Measurements from ENCODE around the gene C13orf46. TPM values are rescaled to one million over a fixed set of nuclear protein-coding genes. Genes with fewer than 3 reads are reported as not detected.

The C13orf46 gene
- total and polyA plus RNA-seq, 10 of the 15 experiments (the other 5 are each of a cell fraction or from before 2014, with no cell fraction given), result 0.01 to 0.18 (median 0.09) TPM; not detected in 6

GRCh38 chr13:113937073-113937472, 36.8 kb downstream of the C13orf46 start:
- no peaks in the 10 kb centered on the region for H3K79me2 ChIP-seq (ENCODE audit: control insufficient read depth, insufficient read depth, low read length)
- SMC1A ChIA-PET (ENCODE audit: uncharacterized antibody, unreplicated experiment), result interaction anchor here (0.6 kb wide), 1 partner anchor 112 kb away, joined by 3 read pairs; no protein-coding TSS in a partner anchor
- no peak overlapping the region for H3K4me2 ChIP-seq (ENCODE audit: control insufficient read depth, insufficient read depth)
- BruUV-seq (replicated peaks), result no TSS peak
- in situ Hi-C loops (cut with MboI) (no loop called here), intact Hi-C loops (cut with micrococcal nuclease; ENCODE audit: unreplicated experiment) (no loop called here)
- RAD21 ChIA-PET (ENCODE audit: unreplicated experiment), result no interaction called here
- H3K36me3 ChIP-seq (ENCODE audit: control insufficient read depth in 2 of 2, insufficient read depth in 2 of 2, low read length in 1 of 2), result no peaks in the 10 kb centered on the region
- CTCF ChIA-PET, result no interaction called here
- no peak for FAIRE-seq
- no peaks in the 10 kb centered on the region; the same call in 2 of the 3 replicates for H3K9me3 ChIP-seq (replicated peaks; ENCODE audit: control insufficient read depth, insufficient read depth, low read length)
- H3K9ac ChIP-seq (ENCODE audit: control insufficient read depth, insufficient read depth, low read length), result no peak overlapping the region
- H3K27me3 ChIP-seq (replicated peaks in 1 of 2; ENCODE audit: control insufficient read depth in 2 of 2, insufficient read depth in 2 of 2, low read length in 1 of 2), result peaks cover 0 to 2% of the 10 kb centered on the region in 2 experiments; a peak in 2 of 4 replicates
- no peaks in the 10 kb centered on the region for H4K20me1 ChIP-seq (ENCODE audit: control insufficient read depth, insufficient read depth)
- H3K27ac ChIP-seq (ENCODE audit: control insufficient read depth, insufficient read depth), result no peak overlapping the region
- no peak overlapping the region for H3K4me3 ChIP-seq
- WGBS (ENCODE audit: insufficient coverage, insufficient replicate concordance, low lambda C conversion rate, missing lambda C conversion rate), result 39% methylated on average over 12 of the region's 12 CpGs
- no peaks in the 10 kb centered on the region for H3K4me1 ChIP-seq (ENCODE audit: control insufficient read depth, insufficient read depth, low read length)
- ATAC-seq, result no peak
- POLR2A ChIA-PET, result no interaction called here
- H2AFZ ChIP-seq (ENCODE audit: control insufficient read depth, low read depth, low read length), result no peak overlapping the region
- no peak for DNase-seq (ENCODE audit: low read depth, low spot score)
- TF ChIP-seq BACH1 (IDR thresholded peaks at IDR 0.05; ENCODE audit: borderline replicate concordance) (no peak), RCOR1 (conservative IDR thresholded peaks at IDR 0.05; ENCODE audit: low read depth, low read length) (no peak), MEF2A (IDR thresholded peaks at IDR 0.05; ENCODE audit: insufficient read depth, low read depth, low read length) (no peak), HDGF (IDR thresholded peaks at IDR 0.05) (no peak), PAX5 (IDR thresholded peaks at IDR 0.05; ENCODE audit: borderline replicate concordance, low read depth, low read length) (no peak), NFXL1 (IDR thresholded peaks at IDR 0.05; ENCODE audit: borderline replicate concordance) (no peak), CREB1 (IDR thresholded peaks at IDR 0.05; ENCODE audit: low read depth) (no peak), BCL3 (IDR thresholded peaks at IDR 0.05; ENCODE audit: borderline replicate concordance, insufficient read depth, low read depth, low read length, poor library complexity, severe bottlenecking) (no peak), ATF7 (IDR thresholded peaks at IDR 0.05; ENCODE audit: low read depth) (no peak), EED (IDR thresholded peaks at IDR 0.05; ENCODE audit: low read depth) (no peak), HDAC6 (IDR thresholded peaks at IDR 0.05; ENCODE audit: unreplicated experiment) (no peak), BHLHE40 (IDR thresholded peaks at IDR 0.05; ENCODE audit: borderline replicate concordance in 1 of 2, low read depth in 2 of 2, low read length in 1 of 2) (no peak), NFIC (IDR thresholded peaks at IDR 0.05; ENCODE audit: low read depth, low read length) (no peak), ZNF687 (IDR thresholded peaks at IDR 0.05) (no peak), MYB (IDR thresholded peaks at IDR 0.05; ENCODE audit: borderline replicate concordance, low read depth, low read length) (no peak)
- TF ChIP-seq, protein P1, sequence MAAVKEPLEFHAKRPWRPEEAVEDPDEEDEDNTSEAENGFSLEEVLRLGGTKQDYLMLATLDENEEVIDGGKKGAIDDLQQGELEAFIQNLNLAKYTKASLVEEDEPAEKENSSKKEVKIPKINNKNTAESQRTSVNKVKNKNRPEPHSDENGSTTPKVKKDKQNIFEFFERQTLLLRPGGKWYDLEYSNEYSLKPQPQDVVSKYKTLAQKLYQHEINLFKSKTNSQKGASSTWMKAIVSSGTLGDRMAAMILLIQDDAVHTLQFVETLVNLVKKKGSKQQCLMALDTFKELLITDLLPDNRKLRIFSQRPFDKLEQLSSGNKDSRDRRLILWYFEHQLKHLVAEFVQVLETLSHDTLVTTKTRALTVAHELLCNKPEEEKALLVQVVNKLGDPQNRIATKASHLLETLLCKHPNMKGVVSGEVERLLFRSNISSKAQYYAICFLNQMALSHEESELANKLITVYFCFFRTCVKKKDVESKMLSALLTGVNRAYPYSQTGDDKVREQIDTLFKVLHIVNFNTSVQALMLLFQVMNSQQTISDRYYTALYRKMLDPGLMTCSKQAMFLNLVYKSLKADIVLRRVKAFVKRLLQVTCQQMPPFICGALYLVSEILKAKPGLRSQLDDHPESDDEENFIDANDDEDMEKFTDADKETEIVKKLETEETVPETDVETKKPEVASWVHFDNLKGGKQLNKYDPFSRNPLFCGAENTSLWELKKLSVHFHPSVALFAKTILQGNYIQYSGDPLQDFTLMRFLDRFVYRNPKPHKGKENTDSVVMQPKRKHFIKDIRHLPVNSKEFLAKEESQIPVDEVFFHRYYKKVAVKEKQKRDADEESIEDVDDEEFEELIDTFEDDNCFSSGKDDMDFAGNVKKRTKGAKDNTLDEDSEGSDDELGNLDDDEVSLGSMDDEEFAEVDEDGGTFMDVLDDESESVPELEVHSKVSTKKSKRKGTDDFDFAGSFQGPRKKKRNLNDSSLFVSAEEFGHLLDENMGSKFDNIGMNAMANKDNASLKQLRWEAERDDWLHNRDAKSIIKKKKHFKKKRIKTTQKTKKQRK (IDR thresholded peaks at IDR 0.05; ENCODE audit: low read depth, low read length), result no peak
- TF ChIP-seq, protein P2, sequence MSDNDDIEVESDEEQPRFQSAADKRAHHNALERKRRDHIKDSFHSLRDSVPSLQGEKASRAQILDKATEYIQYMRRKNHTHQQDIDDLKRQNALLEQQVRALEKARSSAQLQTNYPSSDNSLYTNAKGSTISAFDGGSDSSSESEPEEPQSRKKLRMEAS (IDR thresholded peaks at IDR 0.05; ENCODE audit: low read depth, low read length), result no peak
